Endometrium (tissue), 2 donors: ENCODE results near the gene C20orf173.
A peak's percentile ranks its signal among the peaks of the same experiment; 100 is the strongest.
"Not testable (repeated sequence)": the region's sequence is repeated elsewhere in the genome, so short reads cannot be mapped to it uniquely, and the experiment has no call there.

Source experiments
- FAIRE-seq: peaks from 2 replicates; lab custom pipeline; 2012; peaks lifted over from hg19 to GRCh38; lab: Jason Lieb, UNC
- donor health status: control.
- donor health status: control.

The C20orf173 gene

GRCh38 chr20:35546127-35546526 is 16.7 kb upstream of the C20orf173 start:
- FAIRE-seq = no peak

- not testable (repeated sequence) for FAIRE-seq
Observed at GRCh38 chr20:35544941-35545340, 15.5 kb upstream of the C20orf173 start.

GRCh38 chr20:35544436-35544835 is 15.0 kb upstream of the C20orf173 start:
- FAIRE-seq = no peak

- FAIRE-seq = no peak
Observed at GRCh38 chr20:35542990-35543389, 13.5 kb upstream of the C20orf173 start.

GRCh38 chr20:35541783-35542662 is 12.6 kb upstream of the C20orf173 start, which contains the start of gene ERGIC3:
TSS of gene ERGIC3 (plus strand) at chr20:35542078. CDS start at chr20:35542098, 20 bp downstream.
- FAIRE-seq = peak; percentile 70

- no peak for FAIRE-seq
Observed at GRCh38 chr20:35541118-35541782, 11.8 kb upstream of the C20orf173 start.

- no peak for FAIRE-seq
Observed at GRCh38 chr20:35539756-35540212, 10.3 kb upstream of the C20orf173 start.

- FAIRE-seq = no peak
Observed at GRCh38 chr20:35527122-35527769, 2.2 kb downstream of the C20orf173 start.

GRCh38 chr20:35525639-35526038 is 3.8 kb downstream of the C20orf173 start:
- FAIRE-seq = no peak

- no peak for FAIRE-seq
Observed at GRCh38 chr20:35523298-35523888, 6.1 kb downstream of the C20orf173 start.

- FAIRE-seq = no peak
Observed at GRCh38 chr20:35518955-35519354, 10.5 kb downstream of the C20orf173 start.

- not testable (repeated sequence) for FAIRE-seq
Observed at GRCh38 chr20:35517767-35518166, 11.7 kb downstream of the C20orf173 start.

- FAIRE-seq = no peak
Observed at GRCh38 chr20:35517125-35517524, 12.3 kb downstream of the C20orf173 start.

GRCh38 chr20:35515949-35516645 is 13.4 kb downstream of the C20orf173 start:
- no peak for FAIRE-seq

- no peak for FAIRE-seq
Observed at GRCh38 chr20:35515341-35515740, 14.1 kb downstream of the C20orf173 start.

- no peak for FAIRE-seq
Observed at GRCh38 chr20:35514371-35514932, 15.0 kb downstream of the C20orf173 start.

- no peak for FAIRE-seq
Observed at GRCh38 chr20:35511814-35512420, 17.5 kb downstream of the C20orf173 start.

- no peak for FAIRE-seq
Observed at GRCh38 chr20:35510951-35511735, 18.3 kb downstream of the C20orf173 start.

- no peak for FAIRE-seq
Observed at GRCh38 chr20:35508493-35509218, 20.8 kb downstream of the C20orf173 start.
